ENCODE data around the gene ASPSCR1.

DNA sequence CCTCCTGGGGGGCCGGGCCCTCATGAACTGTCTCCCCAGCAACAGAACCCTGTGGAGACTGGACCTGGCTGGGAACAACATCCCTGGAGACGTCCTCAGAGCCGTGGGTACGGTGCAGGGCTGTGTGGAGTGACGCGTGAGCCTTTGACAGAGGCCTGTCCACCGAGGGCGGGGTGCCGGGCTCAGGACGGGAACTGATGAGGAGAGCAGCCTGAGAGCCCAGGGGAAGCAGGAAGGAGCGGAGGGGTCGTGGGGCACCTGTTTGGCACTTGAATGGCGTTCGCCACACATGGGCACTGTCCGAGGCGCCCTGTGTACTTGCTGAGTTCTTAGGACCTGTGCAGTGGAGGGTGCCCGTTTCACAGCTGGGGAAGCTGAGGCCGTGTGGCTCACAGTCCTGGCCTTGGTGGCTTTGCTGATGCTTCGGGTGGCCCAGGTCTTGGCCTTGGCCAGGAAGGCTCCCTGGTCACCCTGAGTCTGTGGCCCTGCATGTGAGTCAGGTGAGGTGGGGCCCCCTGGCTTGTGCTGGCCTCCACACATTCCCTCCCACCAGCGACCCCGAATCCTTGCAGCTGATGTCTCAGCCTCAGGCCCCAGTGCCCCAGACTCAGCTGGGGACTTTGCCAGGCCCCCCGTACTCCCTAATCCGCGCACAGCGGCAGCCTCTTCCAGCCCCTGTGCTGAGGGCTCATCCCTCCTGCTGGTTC lies 48.1 kb downstream of the ASPSCR1 start:
- TF ChIP-seq GATA3 (IDR thresholded peaks at IDR 0.05; ENCODE audit: low read depth, low read length) = no peak
- no peak for TF ChIP-seq GATA2 (IDR thresholded peaks at IDR 0.05; ENCODE audit: low read depth, low read length)
